Prostate gland (tissue), 2 donors: ENCODE data around the gene CEMIP. TPM values are rescaled to one million over a fixed set of nuclear protein-coding genes. Genes with fewer than 3 reads are reported as not detected.

Experiments used
- DNase-seq: peaks from one replicate; pipeline ENCODE4 v3.0.0-alpha.2; 2019; ENCODE audit warnings: low spot score
- H3K27ac ChIP-seq, 2 donors: fragments of 200-600 bp; sonication (generic); 2 replicates each; pipeline ENCODE4 v1.5.1; 2017 to 2019
- H3K27me3 ChIP-seq: fragments of 200-600 bp; sonication (generic); replicated peaks from 2 replicates; pipeline ENCODE4 v1.5.1; 2019; ENCODE audit not compliant: insufficient read depth
- H3K36me3 ChIP-seq, 2 donors: fragments of 200-600 bp; sonication (generic); 1 replicate in 1 of 2; 2 replicates in 1 of 2; pipeline versions ENCODE4 v1.5.1 to v1.8.1; 2017 to 2019
- H3K4me1 ChIP-seq: fragments of 200-600 bp; sonication (generic); replicated peaks from 2 replicates; pipeline ENCODE4 v1.5.1; 2019
- H3K4me3 ChIP-seq, 2 donors: fragments of 200-600 bp; sonication (generic); 2 replicates each; pipeline ENCODE4 v1.5.1; 2017 to 2019
- H3K9me3 ChIP-seq: fragments of 200-600 bp; sonication (generic); 2 replicates; pipeline ENCODE4 v1.5.1; 2017
- POLR2A ChIP-seq: fragments of 450-650 bp; IDR thresholded peaks from one replicate; pipeline ENCODE4 v1.6.1; 2016; ENCODE audit warnings: antibody characterized with exemption, mild to moderate bottlenecking
- POLR2AphosphoS5 ChIP-seq: sonication (generic); formaldehyde crosslinking; IDR thresholded peaks from one replicate; pipeline ENCODE4 v1.6.1; 2017; ENCODE audit warnings: antibody characterized with exemption
- WGBS: methylation state at CpG from one replicate; pipeline ENCODE4 v1.1.5; 2018; 5-methylcytosine and 5-hydroxymethylcytosine counted together
- intact Hi-C: fragments of 100-400 bp; cut with DNase I; formaldehyde crosslinking; loops from one replicate; pipeline ENCODE4 v1.14.2; 2022
- total RNA-seq, 2 donors: library from RNA; depleted of rRNA; stranded (reverse); fragments of >200 nt; gene quantifications; one replicate each; pipeline ENCODE4 v1.1.0, GENCODE V29; 2016
- TF ChIP-seq, protein P1 (sequence below), 4 experiments: fragments of 200-600 bp in 2 of 4; fragments of 450-650 bp in 2 of 4; sonication (generic) in 2 of 4; IDR thresholded peaks; 1 replicate in 3 of 4; 2 replicates in 1 of 4; pipeline ENCODE4 v1.5.1; 2016 to 2019; ENCODE audit warnings: antibody characterized with exemption in 4 of 4, mild to moderate bottlenecking in 2 of 4, moderate library complexity in 2 of 4

The CEMIP gene
- total RNA-seq, 2 donors from 2014 or later, result 1.6 to 13.5 TPM

DNA sequence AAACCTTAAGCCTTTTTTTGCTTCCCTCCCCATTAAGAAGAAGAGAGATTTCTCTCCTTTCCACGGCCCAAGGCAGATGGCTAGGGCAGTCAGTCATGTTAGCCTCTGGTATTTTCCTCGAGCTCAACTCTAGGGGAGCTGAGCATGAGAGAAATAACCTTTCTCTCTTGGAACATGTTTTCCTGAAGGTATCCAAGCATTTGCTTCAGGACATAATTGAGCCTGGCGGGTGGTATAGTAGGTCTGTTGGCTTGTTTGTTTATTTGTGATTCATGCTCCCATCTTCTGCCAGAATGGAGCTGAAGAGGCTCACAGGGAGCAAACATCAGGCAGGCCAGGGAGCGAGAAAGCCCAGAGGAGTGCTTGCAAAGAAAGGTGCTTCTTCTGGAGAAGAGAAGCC, 108.0 kb downstream of the CEMIP start:
- Histone ChIP-seq H3K9me3 (no peaks in the 10 kb centered on the region), H3K4me1 (no peaks in the 10 kb centered on the region), H3K36me3 (no peaks in the 10 kb centered on the region), H3K27ac (no peak overlapping the region), H3K4me3 (no peak overlapping the region), H3K27me3 (no peaks in the 10 kb centered on the region)
- TF ChIP-seq, protein P1, sequence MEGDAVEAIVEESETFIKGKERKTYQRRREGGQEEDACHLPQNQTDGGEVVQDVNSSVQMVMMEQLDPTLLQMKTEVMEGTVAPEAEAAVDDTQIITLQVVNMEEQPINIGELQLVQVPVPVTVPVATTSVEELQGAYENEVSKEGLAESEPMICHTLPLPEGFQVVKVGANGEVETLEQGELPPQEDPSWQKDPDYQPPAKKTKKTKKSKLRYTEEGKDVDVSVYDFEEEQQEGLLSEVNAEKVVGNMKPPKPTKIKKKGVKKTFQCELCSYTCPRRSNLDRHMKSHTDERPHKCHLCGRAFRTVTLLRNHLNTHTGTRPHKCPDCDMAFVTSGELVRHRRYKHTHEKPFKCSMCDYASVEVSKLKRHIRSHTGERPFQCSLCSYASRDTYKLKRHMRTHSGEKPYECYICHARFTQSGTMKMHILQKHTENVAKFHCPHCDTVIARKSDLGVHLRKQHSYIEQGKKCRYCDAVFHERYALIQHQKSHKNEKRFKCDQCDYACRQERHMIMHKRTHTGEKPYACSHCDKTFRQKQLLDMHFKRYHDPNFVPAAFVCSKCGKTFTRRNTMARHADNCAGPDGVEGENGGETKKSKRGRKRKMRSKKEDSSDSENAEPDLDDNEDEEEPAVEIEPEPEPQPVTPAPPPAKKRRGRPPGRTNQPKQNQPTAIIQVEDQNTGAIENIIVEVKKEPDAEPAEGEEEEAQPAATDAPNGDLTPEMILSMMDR (IDR thresholded peaks at IDR 0.05), result no peak
- TF ChIP-seq POLR2A (no peak), POLR2AphosphoS5 (no peak)
- WGBS, result 88% methylated on average over 4 of the region's 4 CpGs
- intact Hi-C loops, result no loop called here
- no peak for DNase-seq

DNA sequence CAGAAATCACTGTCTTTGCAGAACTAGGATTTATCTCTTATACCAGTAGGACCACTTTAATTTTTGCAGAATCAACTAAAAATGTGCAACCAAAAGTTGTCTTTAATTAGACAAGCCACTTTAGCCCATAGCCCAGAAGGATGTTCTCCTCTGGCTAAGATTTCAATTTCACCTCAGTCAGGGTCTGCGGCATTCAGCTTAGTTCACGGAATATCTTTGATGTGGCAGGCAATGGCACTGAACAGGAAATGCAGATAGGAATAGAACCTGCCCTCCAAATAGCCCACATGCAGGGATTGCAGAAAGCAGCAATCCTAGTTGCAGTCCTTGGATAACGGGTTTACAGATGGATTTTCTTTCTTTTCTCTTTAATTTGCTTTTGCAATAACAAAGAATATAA, 109.7 kb downstream of the CEMIP start:
- no peaks in the 10 kb centered on the region for H3K27me3 ChIP-seq
- TF ChIP-seq, protein P1 (IDR thresholded peaks at IDR 0.05), result no peak
- no peak for TF ChIP-seq POLR2A
- no peak for TF ChIP-seq POLR2AphosphoS5
- no peaks in the 10 kb centered on the region for H3K9me3 ChIP-seq
- H3K4me1 ChIP-seq, result no peaks in the 10 kb centered on the region
- no peak overlapping the region for H3K4me3 ChIP-seq
- DNase-seq, result no peak
- no peaks in the 10 kb centered on the region for H3K36me3 ChIP-seq
- 98% methylated on average over 3 of the region's 3 CpGs for WGBS
- intact Hi-C loops, result no loop called here
- no peak overlapping the region for H3K27ac ChIP-seq

DNA sequence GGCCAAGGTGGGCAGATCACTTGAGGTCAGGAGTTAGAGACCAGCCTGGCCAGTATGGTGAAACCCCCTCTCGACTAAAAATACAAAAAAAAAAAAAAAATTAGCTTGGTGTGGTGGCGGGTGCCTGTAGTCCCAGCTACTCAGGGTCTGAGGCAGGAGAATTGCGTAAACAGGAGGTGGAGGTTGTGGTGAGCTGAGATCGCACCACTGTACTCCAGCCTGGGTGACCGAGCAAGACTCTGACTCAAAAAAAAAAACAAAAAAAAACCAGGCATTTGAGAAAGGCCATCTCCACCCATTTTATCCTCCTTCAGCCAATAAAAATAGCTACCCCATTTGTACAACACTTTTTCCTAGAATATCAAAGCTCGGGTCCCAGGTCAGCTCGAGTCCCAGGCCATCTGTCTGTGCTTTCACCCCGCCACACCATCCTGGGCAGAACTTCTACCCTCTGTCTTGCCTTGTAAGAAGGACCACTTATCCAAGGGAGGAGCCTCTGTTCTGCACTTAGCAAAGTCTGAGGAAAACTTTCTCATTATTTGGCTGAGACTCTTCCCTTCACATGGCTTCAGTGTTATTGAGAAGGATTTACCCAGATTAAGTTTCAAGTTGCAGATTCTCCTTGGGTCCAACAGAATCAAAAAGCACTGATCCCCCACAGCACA, 111.3 kb downstream of the CEMIP start:
- Histone ChIP-seq H3K36me3 (no peaks in the 10 kb centered on the region), H3K9me3 (no peaks in the 10 kb centered on the region), H3K4me1 (no peaks in the 10 kb centered on the region), H3K4me3 (no peak overlapping the region), H3K27ac (no peak overlapping the region), H3K27me3 (no peaks in the 10 kb centered on the region)
- TF ChIP-seq, protein P1 (IDR thresholded peaks at IDR 0.05), result no peak
- WGBS, result 86% methylated on average over 8 of the region's 8 CpGs
- DNase-seq, result no peak
- intact Hi-C loops, result no loop called here

DNA sequence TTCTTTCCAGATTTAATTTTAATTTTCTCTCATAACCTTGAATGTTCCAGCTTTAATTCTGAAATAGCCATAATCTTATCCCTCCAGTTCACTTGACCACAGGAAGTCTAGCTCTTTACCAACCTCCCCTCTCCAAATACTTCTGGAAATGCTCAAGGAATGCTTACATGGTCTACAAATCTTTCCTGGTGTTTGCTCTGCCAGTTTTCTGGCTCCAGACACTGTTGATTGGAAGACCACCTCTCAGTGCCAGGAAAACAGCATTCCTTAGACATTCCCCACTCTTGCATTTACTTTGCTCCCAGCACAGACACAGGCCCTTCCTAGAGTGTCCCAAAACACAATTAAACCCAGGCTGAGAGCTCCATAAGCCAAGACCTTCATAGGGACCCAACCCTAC, 111.8 kb downstream of the CEMIP start:
- Histone ChIP-seq H3K27me3 (no peaks in the 10 kb centered on the region), H3K36me3 (no peaks in the 10 kb centered on the region), H3K4me3 (no peak overlapping the region), H3K27ac (no peak overlapping the region), H3K4me1 (no peaks in the 10 kb centered on the region), H3K9me3 (no peaks in the 10 kb centered on the region)
- intact Hi-C loops, result no loop called here
- no peak for DNase-seq
- no peak for TF ChIP-seq POLR2AphosphoS5
- TF ChIP-seq, protein P1 (IDR thresholded peaks at IDR 0.05), result no peak
- no peak for TF ChIP-seq POLR2A

DNA sequence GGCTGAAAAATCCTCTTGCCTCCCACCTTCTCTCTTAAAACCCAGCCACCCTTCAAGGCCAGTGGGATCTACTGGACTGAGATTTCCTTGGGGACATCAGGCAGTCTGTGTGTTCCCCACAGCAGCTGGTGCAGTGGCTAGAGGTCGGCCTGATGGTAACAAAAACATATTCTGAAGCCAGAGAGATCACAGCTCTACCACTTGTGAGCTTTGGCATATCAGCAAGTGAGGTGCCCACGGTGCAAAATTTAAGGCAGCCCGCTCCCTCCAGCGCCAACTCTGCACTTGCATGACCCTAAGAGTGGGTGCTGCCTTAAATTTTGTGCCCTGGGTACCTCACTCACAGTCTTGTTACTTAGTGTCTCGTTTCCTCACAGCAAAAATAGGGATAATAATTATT, 113.2 kb downstream of the CEMIP start:
- no peaks in the 10 kb centered on the region for H3K27me3 ChIP-seq
- no peak overlapping the region for H3K27ac ChIP-seq
- H3K9me3 ChIP-seq, result no peaks in the 10 kb centered on the region
- 88% methylated on average over 5 of the region's 5 CpGs for WGBS
- DNase-seq, result no peak
- intact Hi-C loops, result no loop called here
- H3K4me3 ChIP-seq, result no peak overlapping the region
- H3K4me1 ChIP-seq, result no peaks in the 10 kb centered on the region
- TF ChIP-seq POLR2A (no peak), POLR2AphosphoS5 (no peak)
- TF ChIP-seq, protein P1 (IDR thresholded peaks at IDR 0.05), result no peak
- H3K36me3 ChIP-seq, result no peaks in the 10 kb centered on the region
